ENCODE data around the gene ERVK3-1. TPM values are rescaled to one million over a fixed set of nuclear protein-coding genes. Genes with fewer than 3 reads are reported as not detected.

Gene ERVK3-1
- total RNA-seq, 2 donors from 2014 or later, result 40.1 to 54.5 TPM

- no peak for TF ChIP-seq POLR2A (IDR thresholded peaks at IDR 0.05)
- TF ChIP-seq POLR2AphosphoS5 (IDR thresholded peaks at IDR 0.05), result no peak
- no peak for TF ChIP-seq CTCF (IDR thresholded peaks at IDR 0.05)
- intact Hi-C loops (cut with DNase I), result no loop called here
- no peak for DNase-seq (ENCODE audit: low spot score)
- 95% methylated on average over 7 of the region's 7 CpGs for WGBS
- Histone ChIP-seq H3K9me3 (peaks cover 30% of the 10 kb centered on the region), H3K36me3 (peaks cover 3 to 12% of the 10 kb centered on the region in 2 donors), H3K27me3 (replicated peaks; ENCODE audit: insufficient read depth) (no peaks in the 10 kb centered on the region), H3K4me3 (no peak overlapping the region), H3K27ac (no peak overlapping the region), H3K4me1 (replicated peaks) (no peaks in the 10 kb centered on the region)
Observed at GRCh38 chr19:58262922-58263296, 42.3 kb upstream of the ERVK3-1 start.

GRCh38 chr19:58265100-58265499 is 40.1 kb upstream of the ERVK3-1 start:
- Histone ChIP-seq H3K4me3 (no peak overlapping the region), H3K9me3 (peaks cover 28% of the 10 kb centered on the region), H3K27ac (no peak overlapping the region), H3K36me3 (peaks cover 0 to 10% of the 10 kb centered on the region in 2 donors), H3K27me3 (replicated peaks; ENCODE audit: insufficient read depth) (no peaks in the 10 kb centered on the region), H3K4me1 (replicated peaks) (no peaks in the 10 kb centered on the region)
- DNase-seq (ENCODE audit: low spot score), result no peak
- intact Hi-C loops (cut with DNase I), result no loop called here
- TF ChIP-seq POLR2AphosphoS5 (IDR thresholded peaks at IDR 0.05), result no peak
- no peak for TF ChIP-seq POLR2A (IDR thresholded peaks at IDR 0.05)
- no peak for TF ChIP-seq CTCF (IDR thresholded peaks at IDR 0.05)
- 100% methylated on average over 3 of the region's 3 CpGs for WGBS

- Histone ChIP-seq H3K27ac (no peak overlapping the region), H3K9me3 (peaks cover 12% of the 10 kb centered on the region), H3K27me3 (replicated peaks; ENCODE audit: insufficient read depth) (no peaks in the 10 kb centered on the region), H3K4me1 (replicated peaks) (no peaks in the 10 kb centered on the region), H3K36me3 (peaks cover 0 to 4% of the 10 kb centered on the region in 2 donors), H3K4me3 (no peak overlapping the region)
- no peak for DNase-seq (ENCODE audit: low spot score)
- WGBS, result 99% methylated on average over 3 of the region's 3 CpGs
- intact Hi-C loops (cut with DNase I), result no loop called here
- TF ChIP-seq POLR2A (IDR thresholded peaks at IDR 0.05), result no peak
- TF ChIP-seq POLR2AphosphoS5 (IDR thresholded peaks at IDR 0.05), result no peak
- TF ChIP-seq CTCF (IDR thresholded peaks at IDR 0.05), result no peak
Observed at GRCh38 chr19:58268344-58268743, 36.8 kb upstream of the ERVK3-1 start.

GRCh38 chr19:58274771-58275201 is 30.4 kb upstream of the ERVK3-1 start:
- DNase-seq (ENCODE audit: low spot score), result no peak
- Histone ChIP-seq H3K27me3 (replicated peaks; ENCODE audit: insufficient read depth) (no peaks in the 10 kb centered on the region), H3K9me3 (no peaks in the 10 kb centered on the region), H3K4me1 (replicated peaks) (peaks cover 4% of the 10 kb centered on the region), H3K4me3 (no peak overlapping the region), H3K27ac (no peak overlapping the region), H3K36me3 (no peaks in the 10 kb centered on the region)
- TF ChIP-seq CTCF (IDR thresholded peaks at IDR 0.05) (no peak), POLR2AphosphoS5 (IDR thresholded peaks at IDR 0.05) (no peak), POLR2A (IDR thresholded peaks at IDR 0.05) (no peak)
- 83% methylated on average over 2 of the region's 2 CpGs for WGBS
- intact Hi-C loops (cut with DNase I), result no loop called here

GRCh38 chr19:58275564-58275963 is 29.6 kb upstream of the ERVK3-1 start:
- TF ChIP-seq CTCF (IDR thresholded peaks at IDR 0.05) (no peak), POLR2A (IDR thresholded peaks at IDR 0.05) (no peak), POLR2AphosphoS5 (IDR thresholded peaks at IDR 0.05) (no peak)
- no peak overlapping the region for H3K27ac ChIP-seq
- H3K36me3 ChIP-seq, result no peaks in the 10 kb centered on the region
- H3K4me3 ChIP-seq, result no peak overlapping the region
- DNase-seq (ENCODE audit: low spot score), result no peak
- WGBS, result 100% methylated on average over 3 of the region's 3 CpGs
- no peaks in the 10 kb centered on the region for H3K9me3 ChIP-seq
- intact Hi-C loops (cut with DNase I), result no loop called here
- H3K27me3 ChIP-seq (replicated peaks; ENCODE audit: insufficient read depth), result no peaks in the 10 kb centered on the region
- peaks cover 4% of the 10 kb centered on the region for H3K4me1 ChIP-seq (replicated peaks)

Measured in prostate gland (tissue), 2 donors.